Esophagus muscularis mucosa (tissue), 4 donors: ENCODE measurements around the gene GUCD1. TPM values are rescaled to one million over a fixed set of nuclear protein-coding genes. Genes with fewer than 3 reads are reported as not detected.
"Not testable (repeated sequence)": the region's sequence is repeated elsewhere in the genome, so short reads cannot be mapped to it uniquely, and the experiment has no call there.

Source experiments
- DNase-seq: peaks from one replicate; pipeline ENCODE4 v3.0.0-alpha.2; 2017; ENCODE audit errors: extremely low spot score
- H3K27ac ChIP-seq, 4 donors: fragments of 200-600 bp; sonication (generic); replicated peaks in 1 of 4; 1 replicate in 3 of 4; 2 replicates in 1 of 4; pipeline ENCODE4 v1.5.1; 2016 to 2019; ENCODE audit warnings: mild to moderate bottlenecking in 1 of 4
- H3K27me3 ChIP-seq, 4 donors: fragments of 200-600 bp; sonication (generic); one replicate each; pipeline versions ENCODE4 v1.5.1 to v1.6.0; 2016 to 2019
- H3K36me3 ChIP-seq, 4 donors: fragments of 200-600 bp; sonication (generic); one replicate each; pipeline ENCODE4 v1.5.1; 2016 to 2019
- H3K4me1 ChIP-seq, 4 donors: fragments of 200-600 bp; sonication (generic); one replicate each; pipeline ENCODE4 v1.5.1; 2016 to 2019
- H3K4me3 ChIP-seq, 4 donors: fragments of 200-600 bp; sonication (generic); 1 replicate in 2 of 4; 2 replicates in 2 of 4; pipeline ENCODE4 v1.5.1; 2016 to 2019; ENCODE audit warnings: mild to moderate bottlenecking in 4 of 4, moderate library complexity in 1 of 4
- H3K9me3 ChIP-seq, 4 donors: fragments of 200-600 bp; sonication (generic); 1 replicate in 3 of 4; 2 replicates in 1 of 4; pipeline ENCODE4 v1.5.1; 2016 to 2019
- CTCF ChIP-seq, 3 experiments: fragments of 200-600 bp in 2 of 3; fragments of 450-650 bp in 1 of 3; sonication (generic) in 2 of 3; IDR thresholded peaks; one replicate each; pipeline ENCODE4 v1.5.1; 2017 to 2019; ENCODE audit warnings: antibody characterized with exemption in 3 of 3, mild to moderate bottlenecking in 2 of 3, moderate library complexity in 1 of 3
- EP300 ChIP-seq: sonication (generic); formaldehyde crosslinking; IDR thresholded peaks from one replicate; pipeline ENCODE4 v1.6.1; 2017; ENCODE audit warnings: antibody characterized with exemption
- POLR2A ChIP-seq: fragments of 450-650 bp; IDR thresholded peaks from one replicate; pipeline ENCODE4 v1.6.1; 2017; ENCODE audit warnings: antibody characterized with exemption, moderate library complexity, mild to moderate bottlenecking, low read depth
- POLR2AphosphoS5 ChIP-seq, 2 donors: sonication (generic); formaldehyde crosslinking; IDR thresholded peaks; one replicate each; pipeline ENCODE4 v1.6.1; 2017; ENCODE audit warnings: antibody characterized with exemption in 2 of 2
- WGBS: methylation state at CpG from one replicate; pipeline ENCODE4 v1.1.5; 2018; 5-methylcytosine and 5-hydroxymethylcytosine counted together
- intact Hi-C: fragments of 100-400 bp; cut with DNase I; formaldehyde crosslinking; loops from one replicate; pipeline ENCODE4 v1.15.1; 2023
- total RNA-seq, 4 donors: library from RNA; depleted of rRNA; stranded (reverse); fragments of >200 nt; gene quantifications; one replicate each; pipeline versions ENCODE4 v1.1.0 to v1.2.1, GENCODE V29; 2016

Gene GUCD1
- total RNA-seq, 4 donors from 2014 or later: 93.4 to 202 (median 160) TPM

DNA sequence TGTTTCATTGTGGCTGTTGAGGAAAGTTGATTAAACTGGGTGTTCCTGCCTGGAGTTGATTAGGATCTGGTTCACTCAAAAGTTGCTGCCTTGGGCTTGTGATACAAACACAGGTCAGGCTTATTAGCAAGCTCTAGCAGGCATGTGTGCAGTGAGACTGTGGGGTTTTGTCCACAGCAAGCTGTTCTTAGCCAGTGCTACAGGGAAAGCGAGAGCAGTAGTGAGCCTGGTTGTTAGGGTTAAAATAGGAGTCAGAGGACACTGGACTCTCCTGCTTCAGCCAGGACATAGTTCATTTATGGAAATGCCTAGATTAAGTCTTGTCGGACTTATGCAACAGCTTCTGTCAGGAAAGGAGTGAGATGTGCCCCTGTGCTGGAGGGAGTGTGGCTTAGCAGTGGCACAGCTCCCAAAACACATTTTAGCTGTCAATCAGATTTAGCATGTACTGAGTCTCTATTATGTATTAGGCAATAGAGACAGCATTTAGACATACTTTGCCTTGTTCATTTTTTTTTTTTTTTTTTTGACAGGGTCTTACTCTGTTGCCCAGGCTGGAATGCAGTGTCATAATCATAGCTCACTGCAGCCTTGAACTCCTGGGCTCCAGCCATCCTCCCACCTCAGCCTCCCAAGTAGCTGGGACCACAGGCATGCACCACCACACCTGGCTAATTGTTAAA lies 9.6 kb upstream of the GUCD1 start:
- peaks cover 52 to 82% (median 68%) of the 10 kb centered on the region in 4 donors for H3K4me1 ChIP-seq
- H3K9me3 ChIP-seq: no peaks in the 10 kb centered on the region
- peaks cover 17 to 55% (median 37%) of the 10 kb centered on the region in 4 donors for H3K36me3 ChIP-seq
- no peaks in the 10 kb centered on the region for H3K27me3 ChIP-seq
- TF ChIP-seq EP300 (no peak), POLR2AphosphoS5 (IDR thresholded peaks at IDR 0.05) (peak; percentile 11 to 13)
- no peak overlapping the region for H3K4me3 ChIP-seq
- 26% methylated on average over 2 of the region's 2 CpGs for WGBS
- peak overlapping the region; percentile 55 to 73 (median 64) for H3K27ac ChIP-seq
- intact Hi-C loops: no loop called here
- DNase-seq: no peak

DNA sequence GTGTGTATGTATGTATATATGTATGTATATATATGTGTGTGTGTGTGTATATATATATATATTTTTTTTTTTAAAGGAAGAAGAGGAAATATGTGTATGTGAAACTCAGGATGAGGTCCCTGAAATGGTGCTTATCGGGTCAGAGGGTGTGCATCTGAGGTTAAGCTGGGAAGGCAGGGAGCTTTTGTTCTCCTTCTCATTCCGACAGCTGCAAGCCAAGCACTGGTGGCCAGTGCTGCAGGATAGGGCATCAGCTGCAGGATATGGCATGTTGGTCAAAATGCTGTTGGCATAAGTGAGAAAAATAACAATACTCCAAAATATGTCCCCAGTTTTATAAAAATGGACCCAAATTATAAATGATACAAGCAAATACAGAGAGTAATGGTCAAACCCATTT lies 8.3 kb upstream of the GUCD1 start:
- intact Hi-C loops: no loop called here
- TF ChIP-seq EP300 (no peak), CTCF (IDR thresholded peaks at IDR 0.05) (no peak), POLR2A (no peak), POLR2AphosphoS5 (IDR thresholded peaks at IDR 0.05) (no peak)
- H3K36me3 ChIP-seq: peaks cover 8 to 55% (median 37%) of the 10 kb centered on the region in 4 donors
- H3K4me3 ChIP-seq: no peak overlapping the region
- no peaks in the 10 kb centered on the region for H3K9me3 ChIP-seq
- no peaks in the 10 kb centered on the region for H3K27me3 ChIP-seq
- WGBS: 92% methylated on average over 2 of the region's 2 CpGs
- no peak for DNase-seq
- H3K27ac ChIP-seq: peak overlapping the region in 2 of 4 donors; percentile 55 to 73
- H3K4me1 ChIP-seq: peaks cover 57 to 94% (median 80%) of the 10 kb centered on the region in 4 donors

DNA sequence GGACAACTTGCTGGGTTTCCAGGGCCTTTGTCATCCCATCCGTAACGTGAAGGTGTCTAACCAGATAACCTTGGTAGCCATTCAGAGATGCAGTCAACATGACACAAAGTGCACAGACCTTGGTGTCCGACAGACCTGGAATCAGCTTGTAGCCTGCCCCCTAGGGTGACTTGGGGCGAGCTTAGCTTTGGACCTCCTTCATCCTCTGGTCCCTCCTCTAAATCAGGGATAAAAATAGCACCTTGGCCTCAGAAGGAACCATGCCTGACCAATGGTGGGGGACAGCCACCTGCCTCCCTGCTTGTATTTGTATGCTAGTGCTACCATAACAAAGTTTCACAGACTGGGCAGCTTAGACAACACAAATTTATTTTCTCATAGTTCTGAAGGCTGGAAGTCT lies 4.5 kb upstream of the GUCD1 start:
- peaks cover 10 to 47% (median 39%) of the 10 kb centered on the region in 4 donors for H3K36me3 ChIP-seq
- H3K27ac ChIP-seq: no peak overlapping the region
- TF ChIP-seq EP300 (no peak), POLR2AphosphoS5 (IDR thresholded peaks at IDR 0.05) (no peak)
- 57% methylated on average over 4 of the region's 4 CpGs for WGBS
- H3K9me3 ChIP-seq: no peaks in the 10 kb centered on the region
- peaks cover 46 to 77% (median 66%) of the 10 kb centered on the region in 4 donors for H3K4me1 ChIP-seq
- intact Hi-C loops: no loop called here
- H3K27me3 ChIP-seq: no peaks in the 10 kb centered on the region
- DNase-seq: no peak
- H3K4me3 ChIP-seq: no peak overlapping the region

- WGBS: 2% methylated on average over 20 of the region's 59 CpGs
- intact Hi-C loops: no loop called here
- Histone ChIP-seq H3K36me3 (peaks cover 5 to 33% (median 23%) of the 10 kb centered on the region in 4 donors), H3K27me3 (no peaks in the 10 kb centered on the region), H3K27ac (peak within 1 kb of the TSS; percentile 94 to 98 (median 96)), H3K4me1 (peaks cover 63 to 77% (median 74%) of the 10 kb centered on the region in 4 donors), H3K9me3 (no peaks in the 10 kb centered on the region), H3K4me3 (peak within 1 kb of the TSS; percentile 73 to 97 (median 91))
- TF ChIP-seq CTCF (IDR thresholded peaks at IDR 0.05): peak in 2 of 3 experiments; percentile 19 to 36
- TF ChIP-seq EP300: peak; percentile 40
- peak; percentile 92 to 96 for TF ChIP-seq POLR2AphosphoS5 (IDR thresholded peaks at IDR 0.05)
- peak; percentile 36 for TF ChIP-seq POLR2A
- peak; percentile 100 for DNase-seq
These were observed 464 bp upstream of the GUCD1 start, which contains the start of gene SNRPD3 for GRCh38 chr22:24555165-24556039. SNRPD3 (plus strand) TSS chr22:24555999; CDS start chr22:24557675, 1,676 bp downstream.

GRCh38 chr22:24553597-24554312 lies 1.2 kb downstream of the GUCD1 start:
- H3K27me3 ChIP-seq: no peaks in the 10 kb centered on the region
- peaks cover 5 to 32% (median 25%) of the 10 kb centered on the region in 4 donors for H3K36me3 ChIP-seq
- no peaks in the 10 kb centered on the region for H3K9me3 ChIP-seq
- intact Hi-C loops: no loop called here
- peak overlapping the region; percentile 73 to 97 (median 91) for H3K4me3 ChIP-seq
- WGBS: 15% methylated on average over 11 of the region's 12 CpGs
- H3K27ac ChIP-seq: peak overlapping the region; percentile 94 to 98 (median 96)
- H3K4me1 ChIP-seq: peaks cover 58 to 83% (median 69%) of the 10 kb centered on the region in 4 donors
- no peak for DNase-seq
- TF ChIP-seq EP300 (no peak), POLR2A (no peak), CTCF (IDR thresholded peaks at IDR 0.05) (no peak), POLR2AphosphoS5 (IDR thresholded peaks at IDR 0.05) (peak in 1 of 2 donors; percentile 4)

- intact Hi-C loops: not testable (repeated sequence)
These were observed 2.2 kb downstream of the GUCD1 start for GRCh38 chr22:24552503-24553286.

More at GRCh38 chr22:24552503-24553286, 2.2 kb downstream of the GUCD1 start:
- Histone ChIP-seq H3K36me3 (peaks cover 10 to 32% (median 25%) of the 10 kb centered on the region in 4 donors), H3K27ac (peak overlapping the region; percentile 94 to 98 (median 96)), H3K4me1 (peaks cover 53 to 74% (median 63%) of the 10 kb centered on the region in 4 donors)
- not testable (repeated sequence) for DNase-seq, H3K4me3 ChIP-seq, H3K27me3 ChIP-seq, H3K9me3 ChIP-seq
- 85% methylated on average over 10 of the region's 10 CpGs for WGBS
